OCI-LY1 (cell line): ENCODE results near the gene ARL3.

Source experiments
- EZH2 ChIP-seq: fragments of 200-600 bp; sonication (generic), shearing (Covaris generic); IDR thresholded peaks from 2 replicates; pipeline ENCODE4 v1.8.0; 2017; ENCODE audit warnings: borderline replicate concordance, mixed run types, mild to moderate bottlenecking, antibody characterized with exemption, low read length, moderate library complexity, mixed read lengths
- TF ChIP-seq, protein P1 (sequence below): fragments of 200-600 bp; sonication (generic), shearing (Covaris generic); IDR thresholded peaks from 2 replicates; pipeline ENCODE4 v1.5.1; 2017; ENCODE audit warnings: mild to moderate bottlenecking, antibody characterized with exemption, low read length, moderate library complexity, mixed read lengths

DNA sequence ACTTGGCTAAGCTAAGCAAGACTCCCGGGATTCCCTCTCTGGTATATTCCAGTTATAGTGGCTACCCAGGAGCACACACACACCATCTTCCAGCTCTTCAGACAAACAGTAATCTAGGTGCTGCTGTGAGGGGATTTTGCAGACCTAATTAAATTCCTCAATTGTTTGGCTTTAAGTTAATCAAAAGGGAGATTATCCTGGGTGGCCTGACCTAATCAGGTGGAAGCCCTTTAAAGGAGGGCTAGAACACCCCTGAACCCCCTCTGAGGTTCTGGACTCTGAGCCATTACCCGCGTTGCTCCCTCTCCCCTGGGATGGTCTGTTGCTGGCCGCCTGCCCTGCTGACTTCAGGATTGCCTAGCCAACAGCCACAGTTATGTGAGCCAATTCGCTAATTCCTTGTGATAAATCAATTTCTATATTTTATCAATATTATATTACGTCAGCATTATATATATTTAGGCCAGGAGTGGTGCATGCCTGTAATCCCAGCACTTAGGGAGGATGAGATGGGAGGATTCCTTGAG is 6.6 kb upstream of the ARL3 start:
- TF ChIP-seq, protein P1, sequence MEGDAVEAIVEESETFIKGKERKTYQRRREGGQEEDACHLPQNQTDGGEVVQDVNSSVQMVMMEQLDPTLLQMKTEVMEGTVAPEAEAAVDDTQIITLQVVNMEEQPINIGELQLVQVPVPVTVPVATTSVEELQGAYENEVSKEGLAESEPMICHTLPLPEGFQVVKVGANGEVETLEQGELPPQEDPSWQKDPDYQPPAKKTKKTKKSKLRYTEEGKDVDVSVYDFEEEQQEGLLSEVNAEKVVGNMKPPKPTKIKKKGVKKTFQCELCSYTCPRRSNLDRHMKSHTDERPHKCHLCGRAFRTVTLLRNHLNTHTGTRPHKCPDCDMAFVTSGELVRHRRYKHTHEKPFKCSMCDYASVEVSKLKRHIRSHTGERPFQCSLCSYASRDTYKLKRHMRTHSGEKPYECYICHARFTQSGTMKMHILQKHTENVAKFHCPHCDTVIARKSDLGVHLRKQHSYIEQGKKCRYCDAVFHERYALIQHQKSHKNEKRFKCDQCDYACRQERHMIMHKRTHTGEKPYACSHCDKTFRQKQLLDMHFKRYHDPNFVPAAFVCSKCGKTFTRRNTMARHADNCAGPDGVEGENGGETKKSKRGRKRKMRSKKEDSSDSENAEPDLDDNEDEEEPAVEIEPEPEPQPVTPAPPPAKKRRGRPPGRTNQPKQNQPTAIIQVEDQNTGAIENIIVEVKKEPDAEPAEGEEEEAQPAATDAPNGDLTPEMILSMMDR, result no peak
- TF ChIP-seq EZH2, result no peak
